GM18858 (cell line): Measurements from ENCODE around the gene FBXO40.

Experiments used
- ATAC-seq: cut with Tn5 transposase; IDR thresholded peaks from one replicate; pipeline ENCODE4 v1.9.1; 2021; ENCODE audit not compliant: unreplicated experiment

The FBXO40 gene

GRCh38 chr3:121661376-121661775 is 68.2 kb downstream of the FBXO40 start:
- no peak for ATAC-seq

- ATAC-seq, result no peak
These were observed 69.6 kb downstream of the FBXO40 start for GRCh38 chr3:121662742-121663141.

- ATAC-seq, result no peak
These were observed 70.1 kb downstream of the FBXO40 start for GRCh38 chr3:121663171-121663847.

GRCh38 chr3:121665488-121665887 is 72.3 kb downstream of the FBXO40 start:
- no peak for ATAC-seq

- ATAC-seq, result no peak
These were observed 74.2 kb downstream of the FBXO40 start for GRCh38 chr3:121667333-121667732.

GRCh38 chr3:121670676-121671075 is 77.5 kb downstream of the FBXO40 start:
- no peak for ATAC-seq

- ATAC-seq, result no peak
These were observed 84.0 kb downstream of the FBXO40 start for GRCh38 chr3:121677141-121677540.
